ENCODE results near the gene NELL1. TPM values are rescaled to one million over a fixed set of nuclear protein-coding genes. Genes with fewer than 3 reads are reported as not detected.

Gene NELL1
- total and polyA plus RNA-seq, 2 donors (not counting 3 experiments of a cell fraction or from before 2014, with no cell fraction given) = not detected

DNA sequence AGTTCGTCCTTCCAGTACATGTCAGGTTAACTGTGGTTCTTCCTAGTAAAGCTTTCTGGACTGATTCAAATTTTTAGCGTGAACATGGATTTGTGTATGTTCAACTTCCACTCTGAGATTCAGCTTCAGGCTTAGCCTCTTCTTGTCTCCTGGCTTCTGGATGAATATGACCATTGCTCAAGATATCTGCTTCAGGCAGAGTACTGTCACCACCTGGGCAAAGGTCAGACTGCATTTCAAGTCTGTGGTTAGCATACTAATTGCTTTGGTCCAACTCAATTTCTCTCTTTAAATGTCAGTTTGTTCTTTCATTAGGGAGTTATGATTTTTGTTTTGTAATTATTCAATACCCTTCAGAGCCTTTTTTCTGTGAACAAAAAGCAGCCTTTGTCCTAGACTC, 440.0 kb downstream of the NELL1 start:
- Histone ChIP-seq H3K27me3 (ENCODE audit: control insufficient read depth in 2 of 2, insufficient read depth in 2 of 2, low read length in 2 of 2) (no peaks in the 10 kb centered on the region), H3K9me3 (replicated peaks; ENCODE audit: control insufficient read depth, insufficient read depth, low read length) (peaks cover 2% of the 10 kb centered on the region), H4K20me1 (replicated peaks; ENCODE audit: control insufficient read depth, extremely low read depth, insufficient read depth, low read length) (no peaks in the 10 kb centered on the region), H3K4me1 (ENCODE audit: control insufficient read depth, extremely low read depth, insufficient read depth, low read length) (no peaks in the 10 kb centered on the region), H3K4me2 (ENCODE audit: insufficient read depth, low read length) (no peak overlapping the region), H3K36me3 (ENCODE audit: control insufficient read depth in 2 of 2, extremely low read depth in 1 of 2, insufficient read depth in 2 of 2, low read length in 2 of 2) (no peaks in the 10 kb centered on the region), H3K9ac (replicated peaks; ENCODE audit: extremely low read depth, insufficient read depth, low read length) (no peak overlapping the region), H2AFZ (ENCODE audit: low read depth, low read length) (no peak overlapping the region), H3K4me3 (replicated peaks in 1 of 3; ENCODE audit: insufficient read depth in 1 of 3, low read depth in 1 of 3, low read length in 3 of 3) (no peak overlapping the region), H3K79me2 (ENCODE audit: control insufficient read depth, insufficient read depth, low read length) (no peaks in the 10 kb centered on the region), H3K9me1 (replicated peaks; ENCODE audit: control insufficient read depth, extremely low read depth, insufficient read depth, low read length) (no peaks in the 10 kb centered on the region), H3K27ac (ENCODE audit: insufficient read depth, low read depth, low read length) (no peak overlapping the region)
- ChIA-PET POLR2A (no interaction called here), CTCF (no interaction called here)
- DNase-seq (ENCODE audit: low read depth, low spot score) = no peak
- no TSS peak for BruUV-seq (replicated peaks)
- dilution Hi-C loops (cut with MboI; ENCODE audit: extremely low pct_ligation_motif_present, low sequenced_read_pairs) = no loop called here
- TF ChIP-seq EZH2 (IDR thresholded peaks at IDR 0.05; ENCODE audit: borderline replicate concordance, low read depth, low read length, severe bottlenecking) (no peak), GATA2 (IDR thresholded peaks at IDR 0.05; ENCODE audit: insufficient read depth, insufficient read length, low read depth, low read length) (no peak), JUN (IDR thresholded peaks at IDR 0.05; ENCODE audit: borderline replicate concordance, insufficient read depth, insufficient read length, low read depth) (no peak), POLR2AphosphoS5 (IDR thresholded peaks at IDR 0.05; ENCODE audit: insufficient read depth, low read depth, low read length) (no peak), FOS (IDR thresholded peaks at IDR 0.05; ENCODE audit: borderline replicate concordance, insufficient read depth, low read length) (no peak), MYC (IDR thresholded peaks at IDR 0.05; ENCODE audit: low read depth, low read length) (no peak), MAX (IDR thresholded peaks at IDR 0.05; ENCODE audit: insufficient read depth, insufficient read length) (no peak), POLR2A (IDR thresholded peaks at IDR 0.05; ENCODE audit: low read depth, low read length) (no peak), CTCF (IDR thresholded peaks at IDR 0.05; ENCODE audit: extremely low read depth in 1 of 2, insufficient read depth in 1 of 2, low read depth in 1 of 2, low read length in 2 of 2) (no peak)
- no peak for FAIRE-seq
- intact Hi-C loops (cut with micrococcal nuclease) = no loop called here

All from endothelial cell of umbilical vein (primary cell).